Liver (tissue), 9 donors: Measurements from ENCODE around the gene PCDHB14. TPM values are rescaled to one million over a fixed set of nuclear protein-coding genes. Genes with fewer than 3 reads are reported as not detected.

Experiments
- DNase-seq: peaks from one replicate; pipeline ENCODE4 v3.0.0-alpha.2; 2017; ENCODE audit warnings: low spot score
- H3K27ac ChIP-seq, 2 donors: one replicate each; pipeline ENCODE4 v1.7.0; 2013; ENCODE audit warnings: inconsistent platforms in 2 of 2, low read length in 2 of 2, control low read depth in 1 of 2, low read depth in 1 of 2, mild to moderate bottlenecking in 1 of 2
- H3K27me3 ChIP-seq, 4 donors: one replicate each; pipeline versions ENCODE4 v1.6.1 to v1.7.0; 2013; ENCODE audit warnings: low read length in 3 of 4, inconsistent platforms in 1 of 4, mild to moderate bottlenecking in 1 of 4, moderate library complexity in 1 of 4; ENCODE audit not compliant: control insufficient read depth in 4 of 4, insufficient read depth in 4 of 4
- H3K36me3 ChIP-seq, 4 donors: one replicate each; pipeline versions ENCODE4 v1.6.1 to v1.7.0; 2013; ENCODE audit warnings: low read length in 3 of 4, mild to moderate bottlenecking in 3 of 4, low read depth in 1 of 4, moderate library complexity in 1 of 4; ENCODE audit not compliant: control insufficient read depth in 4 of 4, insufficient read depth in 3 of 4
- H3K4me1 ChIP-seq, 4 donors: one replicate each; pipeline versions ENCODE4 v1.6.1 to v1.7.0; 2013; ENCODE audit warnings: low read length in 3 of 4, mild to moderate bottlenecking in 3 of 4, moderate library complexity in 1 of 4; ENCODE audit not compliant: control insufficient read depth in 4 of 4, insufficient read depth in 4 of 4
- H3K4me3 ChIP-seq, 3 donors: one replicate each; pipeline versions ENCODE4 v1.6.1 to v1.7.0; 2013; ENCODE audit warnings: low read length in 3 of 3, control low read depth in 1 of 3, low read depth in 1 of 3, mild to moderate bottlenecking in 1 of 3
- H3K9ac ChIP-seq, 2 donors: one replicate each; pipeline ENCODE4 v1.7.0; 2013; ENCODE audit warnings: low read length in 2 of 2, mild to moderate bottlenecking in 2 of 2, moderate library complexity in 2 of 2, control low read depth in 1 of 2, low read depth in 1 of 2
- H3K9me3 ChIP-seq, 4 donors: one replicate each; pipeline versions ENCODE4 v1.6.1 to v1.7.0; 2013; ENCODE audit warnings: low read length in 3 of 4; ENCODE audit not compliant: control insufficient read depth in 4 of 4
- ATF3 ChIP-seq: IDR thresholded peaks from 2 replicates; pipeline ENCODE4 v1.6.1; 2016; ENCODE audit warnings: antibody characterized with exemption
- CTCF ChIP-seq: fragments of 150-350 bp; IDR thresholded peaks from 2 replicates; pipeline ENCODE4 v1.5.1; 2017; ENCODE audit warnings: improper control_type of control experiment, low read depth, low read length; ENCODE audit not compliant: missing input control
- EGR1 ChIP-seq, 2 donors: IDR thresholded peaks; 2 replicates each; pipeline ENCODE4 v1.6.1; 2016 to 2018; ENCODE audit warnings: antibody characterized with exemption in 2 of 2, low read depth in 2 of 2
- FOXA1 ChIP-seq: IDR thresholded peaks from 2 replicates; pipeline ENCODE4 v1.6.1; 2016; ENCODE audit warnings: antibody characterized with exemption
- FOXA2 ChIP-seq: IDR thresholded peaks from 2 replicates; pipeline ENCODE4 v1.6.1; 2016; ENCODE audit warnings: antibody characterized with exemption
- GABPA ChIP-seq, 2 donors: IDR thresholded peaks in 1 of 2; conservative IDR thresholded peaks in 1 of 2; 2 replicates each; pipeline ENCODE4 v1.6.1; 2016; ENCODE audit warnings: antibody characterized with exemption in 2 of 2, mild to moderate bottlenecking in 1 of 2, moderate library complexity in 1 of 2
- HNF4A ChIP-seq, 2 donors: conservative IDR thresholded peaks; 2 replicates each; pipeline ENCODE4 v1.6.1; 2016; ENCODE audit warnings: antibody characterized with exemption in 2 of 2, mild to moderate bottlenecking in 2 of 2
- HNF4G ChIP-seq: IDR thresholded peaks from 2 replicates; pipeline ENCODE4 v1.6.1; 2016; ENCODE audit warnings: antibody characterized with exemption
- JUND ChIP-seq, 2 donors: IDR thresholded peaks; 2 replicates each; pipeline ENCODE4 v1.6.1; 2016; ENCODE audit warnings: antibody characterized with exemption in 2 of 2
- MAX ChIP-seq: IDR thresholded peaks from 2 replicates; pipeline ENCODE4 v1.6.1; 2016; ENCODE audit warnings: antibody characterized with exemption
- NR2F2 ChIP-seq: IDR thresholded peaks from 2 replicates; pipeline ENCODE4 v1.6.1; 2016; ENCODE audit warnings: antibody characterized with exemption
- RAD21 ChIP-seq, 2 donors: IDR thresholded peaks; 2 replicates each; pipeline ENCODE4 v1.6.1; 2016; ENCODE audit warnings: antibody characterized with exemption in 2 of 2, mild to moderate bottlenecking in 2 of 2
- REST ChIP-seq: IDR thresholded peaks from 2 replicates; pipeline ENCODE4 v1.6.1; 2016; ENCODE audit warnings: antibody characterized with exemption, mild to moderate bottlenecking
- RXRA ChIP-seq, 2 donors: IDR thresholded peaks; 2 replicates each; pipeline ENCODE4 v1.6.1; 2017 to 2018; ENCODE audit warnings: antibody characterized with exemption in 2 of 2, mild to moderate bottlenecking in 1 of 2
- SP1 ChIP-seq: IDR thresholded peaks from 2 replicates; pipeline ENCODE4 v1.6.1; 2018; ENCODE audit warnings: antibody characterized with exemption, mild to moderate bottlenecking
- TAF1 ChIP-seq: conservative IDR thresholded peaks from 2 replicates; pipeline ENCODE4 v1.6.1; 2016; ENCODE audit warnings: antibody characterized with exemption, mild to moderate bottlenecking
- ZBTB33 ChIP-seq: IDR thresholded peaks from 2 replicates; pipeline ENCODE4 v1.6.1; 2016; ENCODE audit warnings: antibody characterized with exemption
- polyA plus RNA-seq, 2 donors: library from polyadenylated mRNA; stranded (reverse) in 1 of 2; unstranded in 1 of 2; fragments of 200-250 nt in 1 of 2; fragments of >200 nt in 1 of 2; fragmentation: Nextera tagmentation in 1 of 2; extraction: Ambion mirVana in 1 of 2; gene quantifications; one replicate each; pipeline versions ENCODE4 v1.2.1 to v1.2.3, GENCODE V29; 2013 to 2015
- total RNA-seq, 2 donors: library from RNA; depleted of rRNA; stranded (reverse); fragments of >200 nt; gene quantifications; one replicate each; pipeline ENCODE4 v1.2.3, GENCODE V29; 2014
- donor health status: healthy.
- donor health status: healthy.
- donor health status: healthy.
- donor health status: healthy.
- donor health status: healthy.

Gene PCDHB14
- total and polyA plus RNA-seq, 4 donors, result 0.10 to 0.47 (median 0.32) TPM

DNA sequence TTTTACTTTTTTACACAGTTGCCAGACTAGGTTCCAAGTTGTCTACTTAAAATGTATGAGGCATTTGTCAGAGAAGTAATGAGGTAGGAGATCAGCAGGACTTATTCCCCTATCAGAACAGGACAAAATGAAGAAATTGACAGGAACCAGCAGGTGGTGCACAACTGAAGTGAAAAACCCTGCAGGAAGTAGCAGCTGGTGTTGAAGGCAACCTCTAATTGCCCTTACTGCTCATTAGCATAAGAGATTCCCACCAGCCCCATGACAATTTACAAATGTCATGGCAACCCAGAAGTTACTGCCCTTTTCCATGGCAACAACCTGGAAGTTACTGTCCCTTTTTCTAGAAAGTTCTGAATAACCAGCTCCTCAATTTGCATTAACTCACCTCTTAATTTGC lies 27.4 kb downstream of the PCDHB14 start:
- no peak for DNase-seq
- no peaks in the 10 kb centered on the region for H3K36me3 ChIP-seq
- H3K9me3 ChIP-seq, result peaks cover 43 to 93% (median 67%) of the 10 kb centered on the region in 4 donors
- H3K9ac ChIP-seq, result no peak overlapping the region
- H3K4me3 ChIP-seq, result peak overlapping the region in 2 of 3 donors; percentile 4 to 27
- H3K27ac ChIP-seq, result no peak overlapping the region
- H3K27me3 ChIP-seq, result no peaks in the 10 kb centered on the region
- no peaks in the 10 kb centered on the region for H3K4me1 ChIP-seq
- TF ChIP-seq RAD21 (IDR thresholded peaks at IDR 0.05), result no peak
- TF ChIP-seq JUND (IDR thresholded peaks at IDR 0.05), result no peak
- no peak for TF ChIP-seq ZBTB33
- no peak for TF ChIP-seq ATF3
- TF ChIP-seq HNF4G, result no peak
- no peak for TF ChIP-seq HNF4A (conservative IDR thresholded peaks at IDR 0.05)
- TF ChIP-seq REST, result no peak
- no peak for TF ChIP-seq CTCF
- no peak for TF ChIP-seq GABPA (IDR thresholded peaks at IDR 0.05 in 1 of 2, conservative IDR thresholded peaks at IDR 0.05 in 1 of 2)
- TF ChIP-seq MAX, result no peak
- no peak for TF ChIP-seq RXRA (IDR thresholded peaks at IDR 0.05)
- no peak for TF ChIP-seq SP1
- TF ChIP-seq TAF1, result no peak
- TF ChIP-seq FOXA2, result no peak
- TF ChIP-seq NR2F2, result no peak

DNA sequence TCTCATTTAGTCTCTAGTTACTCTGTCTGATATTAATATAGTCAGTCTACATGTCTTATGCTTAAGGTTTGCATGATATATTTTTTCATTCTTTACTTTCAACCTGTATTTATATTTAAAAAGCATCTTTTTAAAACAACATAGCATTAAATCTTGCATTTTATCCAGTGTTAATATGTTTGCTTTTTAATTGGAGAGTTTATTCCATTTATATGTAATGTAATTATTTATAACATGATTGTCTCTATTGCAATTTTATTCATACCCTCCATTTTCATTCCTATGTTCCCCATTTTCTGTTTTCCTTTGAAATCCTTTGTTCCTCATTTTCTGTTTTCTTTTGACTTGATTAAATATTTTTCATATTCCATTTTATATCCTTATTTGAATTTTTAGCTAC lies 35.3 kb downstream of the PCDHB14 start:
- H3K27ac ChIP-seq, result no peak overlapping the region

More for the DNA sequence above, 35.3 kb downstream of the PCDHB14 start:
- Histone ChIP-seq H3K4me1 (no peaks in the 10 kb centered on the region), H3K27me3 (no peaks in the 10 kb centered on the region), H3K9ac (no peak overlapping the region), H3K9me3 (peaks cover 30 to 92% (median 67%) of the 10 kb centered on the region in 4 donors), H3K36me3 (no peaks in the 10 kb centered on the region), H3K4me3 (peak overlapping the region in 1 of 3 donors; percentile 29)
- DNase-seq, result no peak
- TF ChIP-seq TAF1, result no peak
- no peak for TF ChIP-seq MAX
- no peak for TF ChIP-seq FOXA2
- TF ChIP-seq HNF4A (conservative IDR thresholded peaks at IDR 0.05), result no peak
- no peak for TF ChIP-seq HNF4G
- no peak for TF ChIP-seq NR2F2
- no peak for TF ChIP-seq ATF3
- TF ChIP-seq FOXA1, result no peak
- no peak for TF ChIP-seq REST
- TF ChIP-seq EGR1 (IDR thresholded peaks at IDR 0.05; ENCODE audit: low read depth in 2 of 2), result no peak
- no peak for TF ChIP-seq RXRA (IDR thresholded peaks at IDR 0.05)
- no peak for TF ChIP-seq JUND (IDR thresholded peaks at IDR 0.05)
- no peak for TF ChIP-seq CTCF
